DND-41 (cell line): ENCODE results near the gene PAPPA2.

ENCODE experiments used
- EZH2 ChIP-seq: IDR thresholded peaks from 3 replicates; pipeline ENCODE4 v1.6.1; 2012; ENCODE audit warnings: borderline replicate concordance, low read depth, mild to moderate bottlenecking, moderate library complexity, low read length, inconsistent platforms; ENCODE audit not compliant: severe bottlenecking
- TF ChIP-seq, protein P1 (sequence below): IDR thresholded peaks from 2 replicates; pipeline ENCODE4 v1.5.1; 2012; ENCODE audit warnings: borderline replicate concordance, low read length, moderate library complexity, mild to moderate bottlenecking; ENCODE audit not compliant: poor library complexity, severe bottlenecking; ENCODE audit errors: extremely low read depth

DNA sequence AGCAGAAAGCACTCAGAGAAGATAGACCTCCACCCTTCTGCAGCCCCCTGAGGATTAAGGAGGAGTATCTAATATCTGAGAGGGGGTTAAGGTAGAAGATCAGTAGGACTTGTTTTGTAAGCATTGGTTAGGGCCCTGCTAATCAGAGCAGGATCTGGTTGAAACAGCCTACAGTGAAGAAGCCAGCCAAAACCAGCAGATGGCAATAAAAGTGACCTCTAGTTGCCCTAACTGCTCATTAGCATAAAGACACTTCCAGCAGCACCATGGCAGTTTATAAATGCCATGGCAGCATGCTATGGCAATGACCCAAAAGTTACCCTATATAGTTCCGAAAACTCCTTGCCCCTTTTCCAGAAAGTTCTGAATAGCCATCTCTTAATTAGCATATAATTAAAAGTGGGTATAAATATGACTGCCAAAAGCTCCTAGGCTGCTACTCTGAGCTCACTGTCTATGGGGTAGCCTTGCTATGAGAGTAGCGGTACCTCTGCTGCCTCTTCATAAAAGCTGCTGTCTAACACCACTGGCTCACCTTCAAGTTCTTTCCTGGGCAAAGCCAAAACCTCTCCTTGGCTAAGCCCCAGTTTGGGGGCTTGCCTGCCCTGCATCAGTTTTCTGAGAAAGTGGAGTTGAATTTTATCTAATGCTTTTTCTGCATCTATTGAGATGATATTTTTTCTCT, 254.2 kb downstream of the PAPPA2 start:
- TF ChIP-seq, protein P1, sequence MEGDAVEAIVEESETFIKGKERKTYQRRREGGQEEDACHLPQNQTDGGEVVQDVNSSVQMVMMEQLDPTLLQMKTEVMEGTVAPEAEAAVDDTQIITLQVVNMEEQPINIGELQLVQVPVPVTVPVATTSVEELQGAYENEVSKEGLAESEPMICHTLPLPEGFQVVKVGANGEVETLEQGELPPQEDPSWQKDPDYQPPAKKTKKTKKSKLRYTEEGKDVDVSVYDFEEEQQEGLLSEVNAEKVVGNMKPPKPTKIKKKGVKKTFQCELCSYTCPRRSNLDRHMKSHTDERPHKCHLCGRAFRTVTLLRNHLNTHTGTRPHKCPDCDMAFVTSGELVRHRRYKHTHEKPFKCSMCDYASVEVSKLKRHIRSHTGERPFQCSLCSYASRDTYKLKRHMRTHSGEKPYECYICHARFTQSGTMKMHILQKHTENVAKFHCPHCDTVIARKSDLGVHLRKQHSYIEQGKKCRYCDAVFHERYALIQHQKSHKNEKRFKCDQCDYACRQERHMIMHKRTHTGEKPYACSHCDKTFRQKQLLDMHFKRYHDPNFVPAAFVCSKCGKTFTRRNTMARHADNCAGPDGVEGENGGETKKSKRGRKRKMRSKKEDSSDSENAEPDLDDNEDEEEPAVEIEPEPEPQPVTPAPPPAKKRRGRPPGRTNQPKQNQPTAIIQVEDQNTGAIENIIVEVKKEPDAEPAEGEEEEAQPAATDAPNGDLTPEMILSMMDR: no peak
- TF ChIP-seq EZH2: no peak
